ENCODE results near the gene MGAT4B.
A peak's percentile ranks its signal among the peaks of the same experiment; 100 is the strongest.
"Not testable (repeated sequence)": the region's sequence is repeated elsewhere in the genome, so short reads cannot be mapped to it uniquely, and the experiment has no call there.

Gene MGAT4B

GRCh38 chr5:179796877-179797608 lies 9.6 kb downstream of the MGAT4B start:
- peaks cover 17% of the 10 kb centered on the region for H3K36me3 Mint-ChIP-seq (ENCODE audit: low read depth)
- H3K27ac Mint-ChIP-seq: peak overlapping the region; percentile 47

GRCh38 chr5:179795863-179796833 lies 10.5 kb downstream of the MGAT4B start:
- Mint-ChIP-seq H3K36me3 (ENCODE audit: low read depth) (peaks cover 14% of the 10 kb centered on the region), H3K9me3 (no peaks in the 10 kb centered on the region), H3K27ac (peak overlapping the region; percentile 47), H3K4me1 (ENCODE audit: low read depth) (peaks cover 14% of the 10 kb centered on the region), H3K27me3 (ENCODE audit: low read depth) (no peaks in the 10 kb centered on the region), H3K4me3 (peak overlapping the region; percentile 46)

More at GRCh38 chr5:179796877-179797608, 9.6 kb downstream of the MGAT4B start:
- Mint-ChIP-seq H3K27me3 (ENCODE audit: low read depth) (no peaks in the 10 kb centered on the region), H3K4me1 (ENCODE audit: low read depth) (peaks cover 18% of the 10 kb centered on the region), H3K4me3 (peak overlapping the region; percentile 46), H3K9me3 (no peaks in the 10 kb centered on the region)

- Mint-ChIP-seq H3K36me3 (ENCODE audit: low read depth) (peaks cover 14% of the 10 kb centered on the region), H3K4me3 (peak overlapping the region; percentile 51), H3K4me1 (ENCODE audit: low read depth) (peaks cover 14% of the 10 kb centered on the region), H3K27ac (no peak overlapping the region), H3K9me3 (no peaks in the 10 kb centered on the region), H3K27me3 (ENCODE audit: low read depth) (no peaks in the 10 kb centered on the region)
These were observed 11.4 kb downstream of the MGAT4B start for GRCh38 chr5:179795049-179795862.

GRCh38 chr5:179794575-179794974 lies 12.1 kb downstream of the MGAT4B start:
- Mint-ChIP-seq H3K4me3 (peak overlapping the region; percentile 51), H3K4me1 (ENCODE audit: low read depth) (peaks cover 14% of the 10 kb centered on the region), H3K36me3 (ENCODE audit: low read depth) (peaks cover 11% of the 10 kb centered on the region), H3K9me3 (no peaks in the 10 kb centered on the region), H3K27me3 (ENCODE audit: low read depth) (no peaks in the 10 kb centered on the region), H3K27ac (peak overlapping the region; percentile 26)

GRCh38 chr5:179794171-179794570 lies 12.5 kb downstream of the MGAT4B start:
- H3K27me3 Mint-ChIP-seq (ENCODE audit: low read depth): no peaks in the 10 kb centered on the region
- H3K4me1 Mint-ChIP-seq (ENCODE audit: low read depth): peaks cover 13% of the 10 kb centered on the region
- H3K36me3 Mint-ChIP-seq (ENCODE audit: low read depth): peaks cover 7% of the 10 kb centered on the region
- peak overlapping the region; percentile 51 for H3K4me3 Mint-ChIP-seq
- no peak overlapping the region for H3K27ac Mint-ChIP-seq
- no peaks in the 10 kb centered on the region for H3K9me3 Mint-ChIP-seq

- Mint-ChIP-seq H3K27ac (peak within 1 kb of the TSS; percentile 26), H3K27me3 (ENCODE audit: low read depth) (no peaks in the 10 kb centered on the region), H3K4me1 (ENCODE audit: low read depth) (peaks cover 13% of the 10 kb centered on the region), H3K9me3 (no peaks in the 10 kb centered on the region), H3K36me3 (ENCODE audit: low read depth) (peaks cover 6% of the 10 kb centered on the region), H3K4me3 (peak within 1 kb of the TSS; percentile 51)
These were observed 13.1 kb downstream of the MGAT4B start, which contains the start of gene LTC4S for GRCh38 chr5:179793468-179794139. Gene LTC4S (plus strand): TSS chr5:179793986. CDS start chr5:179794081, 95 bp downstream.

GRCh38 chr5:179792612-179793467 lies 13.8 kb downstream of the MGAT4B start:
- H3K4me3 Mint-ChIP-seq: peak overlapping the region; percentile 31
- no peak overlapping the region for H3K27ac Mint-ChIP-seq
- H3K27me3 Mint-ChIP-seq (ENCODE audit: low read depth): no peaks in the 10 kb centered on the region

GRCh38 chr5:179791881-179792611 lies 14.6 kb downstream of the MGAT4B start:
- no peak overlapping the region for H3K27ac Mint-ChIP-seq
- H3K4me3 Mint-ChIP-seq: no peak overlapping the region
- H3K27me3 Mint-ChIP-seq (ENCODE audit: low read depth): no peaks in the 10 kb centered on the region
- H3K4me1 Mint-ChIP-seq (ENCODE audit: low read depth): peaks cover 12% of the 10 kb centered on the region
- peaks cover 4% of the 10 kb centered on the region for H3K36me3 Mint-ChIP-seq (ENCODE audit: low read depth)
- no peaks in the 10 kb centered on the region for H3K9me3 Mint-ChIP-seq

More at GRCh38 chr5:179792612-179793467, 13.8 kb downstream of the MGAT4B start:
- no peaks in the 10 kb centered on the region for H3K9me3 Mint-ChIP-seq
- H3K4me1 Mint-ChIP-seq (ENCODE audit: low read depth): peaks cover 13% of the 10 kb centered on the region
- peaks cover 6% of the 10 kb centered on the region for H3K36me3 Mint-ChIP-seq (ENCODE audit: low read depth)

- H3K4me1 Mint-ChIP-seq (ENCODE audit: low read depth); H3K27ac Mint-ChIP-seq; H3K27me3 Mint-ChIP-seq (ENCODE audit: low read depth); H3K9me3 Mint-ChIP-seq; H3K4me3 Mint-ChIP-seq; H3K36me3 Mint-ChIP-seq (ENCODE audit: low read depth): not testable (repeated sequence)
These were observed 17.4 kb downstream of the MGAT4B start for GRCh38 chr5:179789278-179789677.

GRCh38 chr5:179788193-179788854 lies 18.3 kb downstream of the MGAT4B start:
- no peak overlapping the region for H3K27ac Mint-ChIP-seq
- no peak overlapping the region for H3K4me3 Mint-ChIP-seq
- H3K4me1 Mint-ChIP-seq (ENCODE audit: low read depth): peaks cover 1% of the 10 kb centered on the region
- H3K9me3 Mint-ChIP-seq: no peaks in the 10 kb centered on the region
- H3K36me3 Mint-ChIP-seq (ENCODE audit: low read depth): no peaks in the 10 kb centered on the region
- H3K27me3 Mint-ChIP-seq (ENCODE audit: low read depth): no peaks in the 10 kb centered on the region

GRCh38 chr5:179786861-179787260 lies 19.8 kb downstream of the MGAT4B start:
- Mint-ChIP-seq H3K27me3 (ENCODE audit: low read depth) (no peaks in the 10 kb centered on the region), H3K27ac (no peak overlapping the region), H3K9me3 (no peaks in the 10 kb centered on the region), H3K36me3 (ENCODE audit: low read depth) (no peaks in the 10 kb centered on the region), H3K4me3 (no peak overlapping the region), H3K4me1 (ENCODE audit: low read depth) (no peaks in the 10 kb centered on the region)

GRCh38 chr5:179783128-179783527 lies 23.5 kb downstream of the MGAT4B start:
- H3K36me3 Mint-ChIP-seq (ENCODE audit: low read depth): no peaks in the 10 kb centered on the region
- H3K4me3 Mint-ChIP-seq: no peak overlapping the region
- no peak overlapping the region for H3K27ac Mint-ChIP-seq
- H3K9me3 Mint-ChIP-seq: no peaks in the 10 kb centered on the region
- no peaks in the 10 kb centered on the region for H3K4me1 Mint-ChIP-seq (ENCODE audit: low read depth)
- no peaks in the 10 kb centered on the region for H3K27me3 Mint-ChIP-seq (ENCODE audit: low read depth)

All from T-helper 1 cell treated with Interleukin-12 subunit alpha and Interleukin-12 subunit beta and Interleukin-4 antibody, amounts not matched to agents 30 μg/mL and 1 μg/mL, for 36 hours (primary cell).